Prostate gland (tissue), 2 donors: Measurements from ENCODE around the gene DVL1.

Experiments
- POLR2A ChIP-seq: fragments of 450-650 bp; IDR thresholded peaks from one replicate; pipeline ENCODE4 v1.6.1; 2016; ENCODE audit warnings: antibody characterized with exemption, mild to moderate bottlenecking
- TF ChIP-seq, protein P1 (sequence below), 4 experiments: fragments of 200-600 bp in 2 of 4; fragments of 450-650 bp in 2 of 4; sonication (generic) in 2 of 4; IDR thresholded peaks; 1 replicate in 3 of 4; 2 replicates in 1 of 4; pipeline ENCODE4 v1.5.1; 2016 to 2019; ENCODE audit warnings: antibody characterized with exemption in 4 of 4, mild to moderate bottlenecking in 2 of 4, moderate library complexity in 2 of 4

DNA sequence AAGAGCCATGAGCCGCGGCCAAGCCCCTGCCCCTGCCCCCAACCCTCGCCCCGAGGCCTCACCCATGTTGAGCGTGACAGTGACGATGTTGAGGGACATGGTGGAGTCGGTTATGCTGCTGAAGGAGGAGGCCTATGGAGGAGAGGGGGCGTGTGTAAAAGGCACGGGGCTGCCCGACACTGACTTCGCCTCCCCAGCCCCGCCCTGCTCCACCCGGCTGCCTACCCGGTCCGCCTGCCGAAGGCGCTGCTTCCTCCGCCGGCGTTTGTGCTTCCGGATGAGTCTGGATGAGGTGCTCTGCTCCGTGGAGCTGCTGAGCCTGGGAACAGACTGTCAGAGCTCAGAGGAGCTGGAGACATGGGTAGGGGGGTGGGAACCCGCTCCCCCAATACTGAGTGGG lies 9.0 kb downstream of the DVL1 start:
- TF ChIP-seq, protein P1, sequence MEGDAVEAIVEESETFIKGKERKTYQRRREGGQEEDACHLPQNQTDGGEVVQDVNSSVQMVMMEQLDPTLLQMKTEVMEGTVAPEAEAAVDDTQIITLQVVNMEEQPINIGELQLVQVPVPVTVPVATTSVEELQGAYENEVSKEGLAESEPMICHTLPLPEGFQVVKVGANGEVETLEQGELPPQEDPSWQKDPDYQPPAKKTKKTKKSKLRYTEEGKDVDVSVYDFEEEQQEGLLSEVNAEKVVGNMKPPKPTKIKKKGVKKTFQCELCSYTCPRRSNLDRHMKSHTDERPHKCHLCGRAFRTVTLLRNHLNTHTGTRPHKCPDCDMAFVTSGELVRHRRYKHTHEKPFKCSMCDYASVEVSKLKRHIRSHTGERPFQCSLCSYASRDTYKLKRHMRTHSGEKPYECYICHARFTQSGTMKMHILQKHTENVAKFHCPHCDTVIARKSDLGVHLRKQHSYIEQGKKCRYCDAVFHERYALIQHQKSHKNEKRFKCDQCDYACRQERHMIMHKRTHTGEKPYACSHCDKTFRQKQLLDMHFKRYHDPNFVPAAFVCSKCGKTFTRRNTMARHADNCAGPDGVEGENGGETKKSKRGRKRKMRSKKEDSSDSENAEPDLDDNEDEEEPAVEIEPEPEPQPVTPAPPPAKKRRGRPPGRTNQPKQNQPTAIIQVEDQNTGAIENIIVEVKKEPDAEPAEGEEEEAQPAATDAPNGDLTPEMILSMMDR (IDR thresholded peaks at IDR 0.05), result no peak
- no peak for TF ChIP-seq POLR2A
